GM12891 (cell line): ENCODE data around the gene LIMK1.

ENCODE experiments used
- POLR2AphosphoS5 ChIP-seq: IDR thresholded peaks from 2 replicates; pipeline ENCODE4 v1.6.1; 2011; ENCODE audit warnings: low read depth, low read length, control low read depth
- TAF1 ChIP-seq: IDR thresholded peaks from 2 replicates; pipeline ENCODE4 v1.6.1; 2011; ENCODE audit warnings: low read depth, low read length, control low read depth

GRCh38 chr7:74103219-74103772 is 19.7 kb downstream of the LIMK1 start:
- no peak for TF ChIP-seq TAF1
- no peak for TF ChIP-seq POLR2AphosphoS5
